Activated T-helper 2 cell treated with anti-CD3 and anti-CD28 coated beads, Interferon-gamma antibody, Interleukin-2, Interleukin-4, amounts not matched to agents 10 μg/mL and 5 μg/mL and 100 μg/mL, durations not matched to agents 14 hours and 24 hours and 36 hours (primary cell): ENCODE results near the gene GFAP. TPM values are rescaled to one million over a fixed set of nuclear protein-coding genes. Genes with fewer than 3 reads are reported as not detected.
"Not testable (repeated sequence)": the region's sequence is repeated elsewhere in the genome, so short reads cannot be mapped to it uniquely, and the experiment has no call there.

Experiments used
- DNase-seq: peaks from one replicate; pipeline ENCODE4 v3.0.0; 2021; ENCODE audit warnings: low spot score
- H3K27ac Mint-ChIP-seq: one replicate; pipeline ENCODE4 v1.8.0; 2021; ENCODE audit warnings: mixed read lengths
- H3K27me3 Mint-ChIP-seq: one replicate; pipeline ENCODE4 v1.8.0; 2021; ENCODE audit warnings: low read depth, mixed read lengths
- H3K36me3 Mint-ChIP-seq: one replicate; pipeline ENCODE4 v1.8.0; 2021; ENCODE audit warnings: low read depth, mixed read lengths
- H3K4me1 Mint-ChIP-seq: one replicate; pipeline ENCODE4 v1.8.0; 2021; ENCODE audit warnings: low read depth, mixed read lengths
- H3K4me3 Mint-ChIP-seq: one replicate; pipeline ENCODE4 v1.8.0; 2021; ENCODE audit warnings: low read depth, mild to moderate bottlenecking, moderate library complexity, mixed read lengths
- H3K9me3 Mint-ChIP-seq: one replicate; pipeline ENCODE4 v1.8.0; 2021; ENCODE audit warnings: mixed read lengths
- intact Hi-C: fragments of 100-400 bp; cut with micrococcal nuclease; formaldehyde crosslinking; loops from one replicate; pipeline ENCODE4 v1.15.1; 2023
- total RNA-seq: library from RNA; stranded (reverse); gene quantifications from 2 replicates; pipeline ENCODE4 v1.2.3, GENCODE V29; 2022

Gene GFAP
- total RNA-seq = 0.34 TPM in 1 of 2 replicates, not detected in the other

- Mint-ChIP-seq H3K9me3 (no peaks in the 10 kb centered on the region), H3K4me1 (peaks cover 7% of the 10 kb centered on the region), H3K4me3 (no peak within 1 kb of the TSS), H3K27ac (no peak within 1 kb of the TSS), H3K27me3 (peaks cover 33% of the 10 kb centered on the region), H3K36me3 (no peaks in the 10 kb centered on the region)
- DNase-seq = no peak
- intact Hi-C loops = loop anchor here (10.0 kb wide), 1 partner anchor 279 kb away; no protein-coding TSS in a partner anchor
Observed at GRCh38 chr17:44915321-44915726, at the start of gene GFAP. TSS of gene GFAP (minus strand) at chr17:44915500. CDS start at chr17:44915486, 14 bp downstream.

- no peak overlapping the region for H3K27ac Mint-ChIP-seq
- H3K4me3 Mint-ChIP-seq = no peak overlapping the region
- peaks cover 6% of the 10 kb centered on the region for H3K4me1 Mint-ChIP-seq
- intact Hi-C loops = no loop called here
- peaks cover 4% of the 10 kb centered on the region for H3K36me3 Mint-ChIP-seq
- no peak for DNase-seq
- no peaks in the 10 kb centered on the region for H3K9me3 Mint-ChIP-seq
- peaks cover 65% of the 10 kb centered on the region for H3K27me3 Mint-ChIP-seq
Observed at GRCh38 chr17:44961921-44962350, 46.6 kb upstream of the GFAP start.

GRCh38 chr17:44960691-44961090 is 45.4 kb upstream of the GFAP start:
- Mint-ChIP-seq H3K36me3 (peaks cover under 1% of the 10 kb centered on the region), H3K27me3 (peaks cover 65% of the 10 kb centered on the region), H3K27ac (no peak overlapping the region), H3K9me3 (no peaks in the 10 kb centered on the region), H3K4me3 (no peak overlapping the region), H3K4me1 (peaks cover 2% of the 10 kb centered on the region)
- intact Hi-C loops = no loop called here
- no peak for DNase-seq

- no peaks in the 10 kb centered on the region for H3K36me3 Mint-ChIP-seq
- H3K4me1 Mint-ChIP-seq = peaks cover 2% of the 10 kb centered on the region
- intact Hi-C loops = no loop called here
- H3K27ac Mint-ChIP-seq = no peak overlapping the region
- DNase-seq = no peak
- H3K9me3 Mint-ChIP-seq = no peaks in the 10 kb centered on the region
- H3K4me3 Mint-ChIP-seq = peak overlapping the region; percentile 37
- H3K27me3 Mint-ChIP-seq = peaks cover 63% of the 10 kb centered on the region
Observed at GRCh38 chr17:44959821-44960531, 44.7 kb upstream of the GFAP start.

DNA sequence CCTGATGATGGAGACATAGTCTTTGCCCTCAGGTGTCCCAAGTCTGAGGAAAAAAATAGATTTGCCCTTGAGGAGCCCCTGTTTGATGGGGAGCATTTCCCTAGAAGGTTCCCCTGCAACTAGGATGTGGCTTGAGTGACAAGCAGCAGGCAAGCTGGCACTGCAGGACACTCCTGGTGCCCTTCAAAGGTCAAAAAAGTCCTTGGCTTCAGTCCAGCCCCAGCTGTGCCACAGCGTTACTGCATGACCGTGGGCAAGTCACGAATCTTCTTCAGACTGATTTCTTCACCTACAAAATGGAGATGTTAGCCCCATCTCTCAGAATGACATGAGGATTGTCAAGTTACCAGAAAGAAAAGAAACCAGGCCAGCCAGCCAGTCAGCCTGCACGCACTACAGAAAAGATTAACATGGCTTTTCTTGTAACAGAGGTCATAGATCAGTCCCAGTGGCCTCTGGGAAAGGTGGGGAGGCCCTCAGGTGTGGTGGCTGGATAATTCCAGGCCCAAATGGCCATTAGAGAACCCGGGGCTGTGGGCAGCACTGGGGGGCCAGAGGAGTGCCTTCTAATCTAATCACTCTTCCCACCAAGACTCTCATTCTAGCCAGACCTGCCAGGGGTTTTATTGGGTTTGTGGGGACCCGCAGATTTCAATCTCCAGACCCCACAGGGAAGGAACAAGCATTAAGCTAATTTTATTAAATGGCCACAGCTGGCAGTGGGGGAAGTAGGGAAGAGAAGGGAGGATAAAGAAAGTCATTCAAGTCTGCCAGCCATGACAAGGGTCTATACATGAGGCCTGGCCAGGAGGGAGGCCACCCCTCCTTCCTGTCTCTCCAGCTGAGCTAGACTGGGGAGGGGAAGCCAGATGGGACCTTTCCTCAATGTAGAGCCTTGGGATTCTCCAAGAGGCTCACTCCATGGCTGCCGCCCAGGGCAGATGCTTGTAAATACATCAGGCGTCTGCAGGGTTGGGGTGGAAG is 42.0 kb upstream of the GFAP start:
- Mint-ChIP-seq H3K4me3 (no peak overlapping the region), H3K4me1 (peaks cover 2% of the 10 kb centered on the region), H3K36me3 (no peaks in the 10 kb centered on the region), H3K27ac (no peak overlapping the region), H3K27me3 (peaks cover 40% of the 10 kb centered on the region), H3K9me3 (no peaks in the 10 kb centered on the region)
- no peak for DNase-seq
- intact Hi-C loops = no loop called here

DNA sequence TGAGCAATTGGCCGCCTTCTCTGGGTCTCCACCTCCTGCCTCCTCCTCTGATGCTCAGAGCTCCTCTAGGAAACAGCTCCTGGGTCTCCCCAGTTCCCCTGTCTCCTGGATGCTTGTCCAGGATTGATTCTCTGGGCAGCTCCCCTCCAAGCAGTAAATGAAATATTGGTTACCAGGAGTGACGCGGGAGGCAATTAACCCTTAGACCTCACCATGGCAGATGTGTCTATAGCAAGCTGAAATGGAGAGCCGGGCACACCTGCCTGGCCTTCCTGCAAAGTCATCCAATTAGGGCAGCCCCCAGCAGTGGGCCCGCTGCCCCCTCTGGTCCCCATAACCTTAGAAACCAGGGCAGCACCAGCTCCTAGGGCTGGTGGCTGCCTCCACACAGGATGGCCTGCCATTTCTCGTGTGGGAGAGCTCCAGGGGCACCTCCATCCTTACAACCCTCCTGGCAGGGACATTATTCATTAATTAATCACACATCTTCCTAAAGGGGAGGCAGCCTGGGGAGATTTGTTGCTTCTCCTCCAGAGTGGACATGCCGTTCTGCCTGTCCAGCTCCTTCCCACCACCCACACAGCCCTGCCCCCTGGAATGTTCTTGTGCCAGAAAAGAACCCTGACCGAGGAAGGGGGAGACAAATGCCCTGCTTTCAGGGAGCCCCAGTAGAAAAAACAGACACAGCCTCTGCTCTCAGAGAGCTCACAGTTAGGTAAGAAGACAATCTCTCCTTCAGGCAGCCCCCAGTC is 40.5 kb upstream of the GFAP start:
- no peak overlapping the region for H3K27ac Mint-ChIP-seq
- intact Hi-C loops = no loop called here
- H3K27me3 Mint-ChIP-seq = peaks cover 38% of the 10 kb centered on the region
- DNase-seq = no peak
- no peaks in the 10 kb centered on the region for H3K9me3 Mint-ChIP-seq
- H3K4me3 Mint-ChIP-seq = no peak overlapping the region
- H3K4me1 Mint-ChIP-seq = peaks cover 2% of the 10 kb centered on the region
- H3K36me3 Mint-ChIP-seq = no peaks in the 10 kb centered on the region

DNA sequence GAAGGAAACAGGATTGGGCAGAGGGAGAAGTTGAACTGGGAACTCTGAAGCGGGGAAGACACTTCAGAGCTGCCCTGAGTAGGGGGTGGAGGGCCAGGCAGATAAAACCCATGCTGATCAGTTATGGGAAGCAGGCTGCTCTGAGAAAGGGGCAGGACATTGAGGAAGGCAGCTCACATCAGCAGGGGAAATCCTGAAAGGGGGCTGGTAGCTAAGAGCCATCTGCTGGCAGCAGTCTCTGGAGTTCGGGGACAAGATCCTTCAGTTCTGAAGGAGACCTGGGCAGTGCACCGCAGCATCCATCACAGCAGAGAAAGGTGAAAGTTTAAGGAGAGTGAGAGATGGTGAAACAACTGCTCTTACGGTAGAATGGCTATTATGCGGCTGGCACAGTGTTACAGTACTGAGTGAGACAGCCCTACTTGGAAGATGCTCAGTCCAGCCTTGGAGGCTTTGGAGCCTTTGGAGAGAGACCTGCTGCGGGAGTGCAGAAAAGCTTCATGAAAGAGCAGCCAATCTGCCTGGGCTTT is 37.7 kb upstream of the GFAP start:
- Mint-ChIP-seq H3K9me3 (no peaks in the 10 kb centered on the region), H3K27ac (no peak overlapping the region), H3K4me3 (no peak overlapping the region), H3K27me3 (peaks cover 23% of the 10 kb centered on the region), H3K36me3 (no peaks in the 10 kb centered on the region), H3K4me1 (peaks cover 7% of the 10 kb centered on the region)
- no peak for DNase-seq
- intact Hi-C loops = no loop called here

DNA sequence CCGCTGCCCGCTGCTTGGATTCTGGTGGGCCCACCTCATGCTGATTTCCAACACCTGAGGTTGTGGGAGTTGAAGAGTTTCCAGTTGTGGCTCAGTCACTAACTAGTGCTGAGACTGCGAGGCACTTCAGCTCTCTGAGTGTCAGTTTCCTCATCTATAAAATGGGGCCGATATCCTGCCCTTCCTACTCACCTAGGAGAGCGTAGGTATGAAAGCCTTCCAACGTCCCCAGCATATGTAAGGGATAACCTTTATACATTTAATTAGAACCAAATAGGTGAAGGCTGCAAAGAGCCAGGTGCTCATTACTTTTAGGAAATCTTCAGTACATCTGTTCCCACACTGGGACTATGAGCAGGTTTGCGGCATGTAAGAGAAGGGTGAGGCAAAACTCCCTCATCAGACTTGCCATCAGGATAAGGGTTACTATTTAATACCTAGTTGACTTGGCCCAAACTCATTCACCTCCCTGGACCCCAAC is 33.1 kb upstream of the GFAP start:
- DNase-seq = no peak
- H3K27me3 Mint-ChIP-seq = no peaks in the 10 kb centered on the region
- intact Hi-C loops = loop anchor here (5.0 kb wide), 1 partner anchor 74 kb away; no protein-coding TSS in a partner anchor
- no peaks in the 10 kb centered on the region for H3K9me3 Mint-ChIP-seq
- peaks cover 32% of the 10 kb centered on the region for H3K4me1 Mint-ChIP-seq
- peak overlapping the region; percentile 78 for H3K27ac Mint-ChIP-seq
- H3K36me3 Mint-ChIP-seq = peaks cover 17% of the 10 kb centered on the region
- H3K4me3 Mint-ChIP-seq = peak overlapping the region; percentile 93

DNA sequence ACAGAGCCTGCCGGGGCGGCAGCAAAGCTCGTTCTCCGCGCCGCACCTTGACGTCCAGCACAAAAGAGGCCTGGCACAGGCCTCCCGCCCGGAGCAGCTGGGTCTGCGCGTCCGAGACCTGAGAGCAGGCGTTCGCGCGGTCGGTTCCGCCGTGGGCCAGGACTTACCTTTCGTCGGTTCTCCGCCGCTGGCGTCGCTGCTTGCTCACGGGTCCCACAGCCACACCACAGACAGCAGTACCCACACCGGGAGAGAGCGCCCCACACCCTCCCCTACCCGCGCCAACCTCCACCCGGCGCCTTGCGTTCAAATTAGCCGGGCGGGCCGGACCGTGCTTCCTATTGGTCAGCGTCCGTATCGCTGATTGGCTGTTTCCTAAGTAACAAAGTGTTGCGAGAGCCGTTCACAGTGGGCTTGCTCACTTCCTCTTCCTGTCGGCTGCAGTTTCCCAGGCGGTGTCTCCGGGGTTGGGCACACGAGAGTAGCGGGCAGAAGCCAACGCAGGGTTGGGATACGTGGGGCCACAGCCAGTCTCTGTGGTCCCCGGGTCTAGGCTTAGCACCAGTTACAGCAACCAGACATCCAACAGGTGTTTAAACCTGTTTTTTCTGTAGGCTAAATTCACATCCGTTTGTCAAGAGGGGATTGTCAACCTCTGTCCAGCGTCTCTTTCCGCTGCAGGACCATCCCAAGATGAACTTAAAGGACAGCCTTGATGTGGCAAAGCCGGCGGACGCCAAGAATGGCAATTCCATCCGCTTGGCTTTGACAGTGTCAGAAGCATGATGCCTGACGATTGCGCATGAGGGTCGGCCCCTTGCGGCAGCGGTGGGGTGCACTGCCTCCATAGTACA is 32.4 kb upstream of the GFAP start, which contains the start of gene KIF18B:
Gene KIF18B (minus strand): TSS at position 313 of the 854 bp plus-strand sequence. CDS start 11,429 bp downstream, outside the sequence.
- intact Hi-C loops = loop anchor here (2.0 to 5.0 kb wide), 2 partner anchors 21 to 75 kb away; partner anchors contain the start of gene C1QL1
- Mint-ChIP-seq H3K27me3 (no peaks in the 10 kb centered on the region), H3K27ac (peak within 1 kb of the TSS; percentile 78), H3K9me3 (no peaks in the 10 kb centered on the region), H3K4me1 (peaks cover 32% of the 10 kb centered on the region), H3K36me3 (peaks cover 23% of the 10 kb centered on the region), H3K4me3 (peak within 1 kb of the TSS; percentile 93)
- peak; percentile 91 for DNase-seq

DNA sequence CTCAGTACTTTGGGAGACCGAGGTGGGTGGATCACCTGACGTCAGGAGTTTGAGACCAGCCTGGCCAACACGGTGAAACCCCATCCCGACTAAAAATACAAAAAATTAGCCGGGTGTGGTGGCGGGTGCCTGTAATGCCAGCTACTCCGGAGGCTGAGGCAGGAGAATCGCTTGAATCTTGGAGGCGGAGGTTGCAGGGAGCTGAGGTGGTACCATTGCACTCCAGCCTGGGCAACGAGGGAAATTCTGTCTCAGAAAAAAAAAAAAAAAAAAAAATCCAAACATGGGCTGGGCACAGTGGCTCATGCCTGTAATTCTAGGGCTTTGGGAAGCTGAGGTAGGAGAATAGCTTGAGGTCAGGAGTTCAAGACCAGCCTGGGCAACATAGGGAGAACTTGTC is 30.4 kb upstream of the GFAP start:
- not testable (repeated sequence) for H3K27me3 Mint-ChIP-seq, DNase-seq, H3K9me3 Mint-ChIP-seq, H3K27ac Mint-ChIP-seq
- H3K4me3 Mint-ChIP-seq = peak overlapping the region; percentile 93
- intact Hi-C loops = loop anchor here (2.0 to 5.0 kb wide), 2 partner anchors 23 to 77 kb away; partner anchors contain the start of gene C1QL1
- H3K4me1 Mint-ChIP-seq = peaks cover 45% of the 10 kb centered on the region
- H3K36me3 Mint-ChIP-seq = peaks cover 34% of the 10 kb centered on the region

GRCh38 chr17:44942456-44942855 is 27.2 kb upstream of the GFAP start:
- Mint-ChIP-seq H3K36me3 (peaks cover 48% of the 10 kb centered on the region), H3K4me3 (no peak overlapping the region), H3K27me3 (no peaks in the 10 kb centered on the region), H3K9me3 (no peaks in the 10 kb centered on the region), H3K4me1 (peaks cover 45% of the 10 kb centered on the region), H3K27ac (peak overlapping the region; percentile 82)
- intact Hi-C loops = no loop called here
- no peak for DNase-seq
